ENCODE results near the gene BLTP1. TPM values are rescaled to one million over a fixed set of nuclear protein-coding genes. Genes with fewer than 3 reads are reported as not detected.

The BLTP1 gene
- total RNA-seq, 1 experiment from 2014 or later: 25.4 TPM

GRCh38 chr4:122163301-122163700 is 11.2 kb downstream of the BLTP1 start:
- H3K4me1 ChIP-seq (ENCODE audit: control insufficient read depth in 1 of 2, insufficient read depth in 2 of 2, low read length in 2 of 2): no peaks in the 10 kb centered on the region
- H3K79me2 ChIP-seq (ENCODE audit: insufficient read depth, low read length): peaks cover 27% of the 10 kb centered on the region
- H4K20me1 ChIP-seq (ENCODE audit: insufficient read depth): no peaks in the 10 kb centered on the region
- POLR2A ChIA-PET: no interaction called here
- intact Hi-C loops (cut with micrococcal nuclease): no loop called here
- RAD21 ChIA-PET (ENCODE audit: low non-redundant PET in 1 of 2, low total read pairs in 2 of 2, uncharacterized antibody in 2 of 2, unreplicated experiment in 2 of 2): no interaction called here
- no peaks in the 10 kb centered on the region for H3K9me3 ChIP-seq (ENCODE audit: control insufficient read depth in 1 of 2, insufficient read depth in 1 of 2, low read depth in 1 of 2, low read length in 2 of 2)
- CTCF ChIA-PET: no interaction called here
- no peaks in the 10 kb centered on the region for H3K9me2 ChIP-seq (ENCODE audit: insufficient read depth)
- no peak overlapping the region for H3K4me2 ChIP-seq (ENCODE audit: low read length)
- no peaks in the 10 kb centered on the region for H3K36me3 ChIP-seq (ENCODE audit: control insufficient read depth in 1 of 2, insufficient read depth in 2 of 2, low read length in 2 of 2)
- no peak overlapping the region for H3K27ac ChIP-seq (ENCODE audit: low read depth, low read length)
- DNase-seq (ENCODE audit: low read depth, low spot score): no peak
- H3K4me3 ChIP-seq (replicated peaks in 1 of 2; ENCODE audit: low read depth in 1 of 2, low read length in 2 of 2): no peak overlapping the region
- no peak overlapping the region for H2AFZ ChIP-seq (ENCODE audit: low read depth, low read length, poor library complexity, severe bottlenecking)
- TF ChIP-seq ZBTB33 (IDR thresholded peaks at IDR 0.05; ENCODE audit: extremely low read depth, insufficient replicate concordance, low read length) (no peak), EZH2phosphoT487 (IDR thresholded peaks at IDR 0.05; ENCODE audit: borderline replicate concordance) (no peak), ZNF274 (IDR thresholded peaks at IDR 0.05; ENCODE audit: low read depth, low read length) (no peak), CBX3 (IDR thresholded peaks at IDR 0.05; ENCODE audit: low read depth) (no peak), JUND (IDR thresholded peaks at IDR 0.05) (no peak), YY1 (IDR thresholded peaks at IDR 0.05; ENCODE audit: extremely low read depth, insufficient replicate concordance, low read depth, low read length) (no peak), CEBPB (IDR thresholded peaks at IDR 0.05; ENCODE audit: low read depth) (no peak), REST (IDR thresholded peaks at IDR 0.05; ENCODE audit: low read depth) (no peak), POLR2AphosphoS5 (IDR thresholded peaks at IDR 0.05; ENCODE audit: low read depth, low read length) (no peak), SIN3A (IDR thresholded peaks at IDR 0.05; ENCODE audit: low read depth) (no peak), RAD21 (IDR thresholded peaks at IDR 0.05; ENCODE audit: low read depth) (no peak), POLR2A (IDR thresholded peaks at IDR 0.05; ENCODE audit: borderline replicate concordance, extremely low read depth, insufficient read depth, insufficient read length) (no peak), ELF1 (IDR thresholded peaks at IDR 0.05; ENCODE audit: borderline replicate concordance, low read depth) (no peak), ZFX (IDR thresholded peaks at IDR 0.05) (no peak)
- BruUV-seq (replicated peaks): no TSS peak
- no peak overlapping the region for H3K9ac ChIP-seq (ENCODE audit: low read length)
- ATAC-seq: no peak
- no peaks in the 10 kb centered on the region for H3K27me3 ChIP-seq (ENCODE audit: insufficient read depth, low read length)

All from HCT116 (cell line).